ENCODE results near the gene CASK.

Gene CASK

GRCh38 chrX:41887691-41888090 lies 35.7 kb downstream of the CASK start:
- Histone ChIP-seq H3K14ac (ENCODE audit: low read length in 2 of 2) (no peak overlapping the region), H3K18ac (ENCODE audit: low read depth in 1 of 2, low read length in 2 of 2) (no peak overlapping the region), H3K27me3 (ENCODE audit: control insufficient read depth in 1 of 2, insufficient read depth in 1 of 2, low read length in 2 of 2) (no peaks in the 10 kb centered on the region), H3K4ac (ENCODE audit: low read depth in 1 of 2, low read length in 2 of 2) (no peak overlapping the region), H3K4me3 (ENCODE audit: insufficient read depth in 1 of 2, low read depth in 1 of 2, low read length in 2 of 2) (no peak overlapping the region), H2AFZ (ENCODE audit: low read depth, low read length) (no peak overlapping the region), H2BK12ac (ENCODE audit: low read length in 2 of 2) (no peak overlapping the region), H3K4me2 (ENCODE audit: low read length, poor library complexity, severe bottlenecking) (no peak overlapping the region), H4K8ac (ENCODE audit: low read length) (no peak overlapping the region), H2BK15ac (ENCODE audit: low read depth, poor library complexity, severe bottlenecking) (no peak overlapping the region), H3K36me3 (ENCODE audit: control insufficient read depth in 1 of 2, insufficient read depth in 2 of 2, low read depth in 1 of 2, low read length in 2 of 2) (no peaks in the 10 kb centered on the region), H2BK5ac (ENCODE audit: low read depth, low read length, poor library complexity, severe bottlenecking) (no peak overlapping the region), H3K23ac (ENCODE audit: low read length in 2 of 2) (no peak overlapping the region), H3K9me3 (ENCODE audit: control insufficient read depth, low read length) (no peaks in the 10 kb centered on the region), H3K9ac (ENCODE audit: low read length) (no peak overlapping the region), H3K4me1 (ENCODE audit: control insufficient read depth, insufficient read depth, low read depth, low read length) (no peaks in the 10 kb centered on the region), H2AK5ac (ENCODE audit: low read length, severe bottlenecking) (no peak overlapping the region), H3K27ac (ENCODE audit: low read length, poor library complexity, severe bottlenecking) (no peak overlapping the region), H4K91ac (ENCODE audit: low read length) (no peak overlapping the region), H3K79me1 (replicated peaks; ENCODE audit: low read length, poor library complexity, severe bottlenecking) (no peaks in the 10 kb centered on the region), H2BK120ac (ENCODE audit: low read depth, low read length) (no peak overlapping the region)
- DNase-seq, result no peak
- WGBS, result 96% methylated on average over 1 of the region's 1 CpG

- Histone ChIP-seq H3K79me1 (replicated peaks; ENCODE audit: low read length, poor library complexity, severe bottlenecking) (no peaks in the 10 kb centered on the region), H3K36me3 (ENCODE audit: control insufficient read depth in 1 of 2, insufficient read depth in 2 of 2, low read depth in 1 of 2, low read length in 2 of 2) (no peaks in the 10 kb centered on the region), H3K27me3 (ENCODE audit: control insufficient read depth in 1 of 2, insufficient read depth in 1 of 2, low read length in 2 of 2) (no peaks in the 10 kb centered on the region), H2BK120ac (ENCODE audit: low read depth, low read length) (no peak overlapping the region), H2BK12ac (ENCODE audit: low read length in 2 of 2) (no peak overlapping the region), H3K9ac (ENCODE audit: low read length) (no peak overlapping the region), H3K18ac (ENCODE audit: low read depth in 1 of 2, low read length in 2 of 2) (no peak overlapping the region), H3K4me1 (ENCODE audit: control insufficient read depth, insufficient read depth, low read depth, low read length) (no peaks in the 10 kb centered on the region), H3K14ac (ENCODE audit: low read length in 2 of 2) (no peak overlapping the region), H2AFZ (ENCODE audit: low read depth, low read length) (no peak overlapping the region), H3K4ac (ENCODE audit: low read depth in 1 of 2, low read length in 2 of 2) (no peak overlapping the region), H4K91ac (ENCODE audit: low read length) (no peak overlapping the region), H3K27ac (ENCODE audit: low read length, poor library complexity, severe bottlenecking) (no peak overlapping the region), H2BK5ac (ENCODE audit: low read depth, low read length, poor library complexity, severe bottlenecking) (no peak overlapping the region), H3K23ac (ENCODE audit: low read length in 2 of 2) (no peak overlapping the region), H2AK5ac (ENCODE audit: low read length, severe bottlenecking) (no peak overlapping the region), H3K4me3 (ENCODE audit: insufficient read depth in 1 of 2, low read depth in 1 of 2, low read length in 2 of 2) (no peak overlapping the region), H2BK15ac (ENCODE audit: low read depth, poor library complexity, severe bottlenecking) (no peak overlapping the region), H3K4me2 (ENCODE audit: low read length, poor library complexity, severe bottlenecking) (no peak overlapping the region), H3K9me3 (ENCODE audit: control insufficient read depth, low read length) (no peaks in the 10 kb centered on the region), H4K8ac (ENCODE audit: low read length) (no peak overlapping the region)
- DNase-seq, result no peak
- no CpG with 5 or more reads among the region's 1 CpG for WGBS
Measured at GRCh38 chrX:41885724-41886123, 37.6 kb downstream of the CASK start.

DNA sequence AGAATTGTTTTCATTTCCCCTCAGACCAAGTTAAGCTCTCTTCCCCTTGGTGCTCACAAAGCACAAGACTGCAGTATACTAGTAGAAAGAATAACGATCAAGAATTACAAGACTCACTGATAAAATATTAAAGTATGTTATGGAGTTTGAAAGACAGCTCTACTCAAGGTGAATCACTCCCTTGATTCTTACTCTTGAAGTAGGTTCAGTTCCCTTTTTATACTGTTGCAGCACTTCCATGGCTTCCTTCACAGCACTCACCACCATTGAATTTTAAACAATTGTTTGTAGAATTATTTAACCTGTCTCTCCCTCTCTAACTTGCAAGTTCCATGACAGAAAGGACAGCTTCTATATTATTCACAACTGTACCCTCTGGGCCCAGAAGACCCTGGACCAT lies 42.2 kb downstream of the CASK start:
- no peaks in the 10 kb centered on the region for H3K36me3 ChIP-seq (ENCODE audit: control insufficient read depth in 1 of 2, insufficient read depth in 2 of 2, low read depth in 1 of 2, low read length in 2 of 2)
- no peaks in the 10 kb centered on the region for H3K9me3 ChIP-seq (ENCODE audit: control insufficient read depth, low read length)
- no peak overlapping the region for H3K4me2 ChIP-seq (ENCODE audit: low read length, poor library complexity, severe bottlenecking)
- H2BK5ac ChIP-seq (ENCODE audit: low read depth, low read length, poor library complexity, severe bottlenecking), result no peak overlapping the region
- no peak for DNase-seq
- H2AFZ ChIP-seq (ENCODE audit: low read depth, low read length), result no peak overlapping the region
- no peak overlapping the region for H3K14ac ChIP-seq (ENCODE audit: low read length in 2 of 2)
- WGBS, result no CpG with 5 or more reads among the region's 1 CpG
- H2BK15ac ChIP-seq (ENCODE audit: low read depth, poor library complexity, severe bottlenecking), result no peak overlapping the region
- H2BK120ac ChIP-seq (ENCODE audit: low read depth, low read length), result no peak overlapping the region
- H3K4me3 ChIP-seq (ENCODE audit: insufficient read depth in 1 of 2, low read depth in 1 of 2, low read length in 2 of 2), result no peak overlapping the region
- H3K9ac ChIP-seq (ENCODE audit: low read length), result no peak overlapping the region
- no peaks in the 10 kb centered on the region for H3K79me1 ChIP-seq (replicated peaks; ENCODE audit: low read length, poor library complexity, severe bottlenecking)
- no peaks in the 10 kb centered on the region for H3K27me3 ChIP-seq (ENCODE audit: control insufficient read depth in 1 of 2, insufficient read depth in 1 of 2, low read length in 2 of 2)
- no peaks in the 10 kb centered on the region for H3K4me1 ChIP-seq (ENCODE audit: control insufficient read depth, insufficient read depth, low read depth, low read length)
- H4K91ac ChIP-seq (ENCODE audit: low read length), result no peak overlapping the region
- no peak overlapping the region for H2BK12ac ChIP-seq (ENCODE audit: low read length in 2 of 2)
- H3K27ac ChIP-seq (ENCODE audit: low read length, poor library complexity, severe bottlenecking), result no peak overlapping the region
- no peak overlapping the region for H2AK5ac ChIP-seq (ENCODE audit: low read length, severe bottlenecking)
- no peak overlapping the region for H4K8ac ChIP-seq (ENCODE audit: low read length)
- H3K4ac ChIP-seq (ENCODE audit: low read depth in 1 of 2, low read length in 2 of 2), result no peak overlapping the region
- H3K18ac ChIP-seq (ENCODE audit: low read depth in 1 of 2, low read length in 2 of 2), result no peak overlapping the region
- H3K23ac ChIP-seq (ENCODE audit: low read length in 2 of 2), result no peak overlapping the region

DNA sequence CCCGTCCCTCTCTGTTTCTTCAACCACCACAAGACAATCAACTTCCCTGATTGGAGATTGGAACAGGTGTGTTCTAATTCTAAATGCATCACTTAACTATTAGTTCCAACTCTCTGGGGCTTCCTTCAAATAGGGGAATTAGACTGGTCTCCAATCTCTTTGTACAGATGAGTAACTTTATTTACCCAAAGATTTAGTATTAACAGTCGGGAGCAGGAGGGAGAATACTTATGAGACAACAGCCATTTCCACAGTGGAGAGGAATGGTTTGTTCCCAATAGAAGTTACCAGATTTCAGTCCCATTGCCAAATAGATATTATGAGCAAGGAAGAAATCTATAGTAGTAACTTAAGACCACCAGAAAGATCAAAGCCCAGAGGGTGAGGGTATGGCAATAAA lies 46.2 kb downstream of the CASK start:
- no peaks in the 10 kb centered on the region for H3K79me1 ChIP-seq (replicated peaks; ENCODE audit: low read length, poor library complexity, severe bottlenecking)
- no peak overlapping the region for H3K4ac ChIP-seq (ENCODE audit: low read depth in 1 of 2, low read length in 2 of 2)
- no peak overlapping the region for H4K8ac ChIP-seq (ENCODE audit: low read length)
- H2BK120ac ChIP-seq (ENCODE audit: low read depth, low read length), result no peak overlapping the region
- no peak overlapping the region for H3K14ac ChIP-seq (ENCODE audit: low read length in 2 of 2)
- WGBS, result no CpG with 5 or more reads among the region's 2 CpGs
- H3K18ac ChIP-seq (ENCODE audit: low read depth in 1 of 2, low read length in 2 of 2), result no peak overlapping the region
- H2AFZ ChIP-seq (ENCODE audit: low read depth, low read length), result no peak overlapping the region
- H3K27ac ChIP-seq (ENCODE audit: low read length, poor library complexity, severe bottlenecking), result no peak overlapping the region
- H4K91ac ChIP-seq (ENCODE audit: low read length), result no peak overlapping the region
- H3K9ac ChIP-seq (ENCODE audit: low read length), result no peak overlapping the region
- H3K36me3 ChIP-seq (ENCODE audit: control insufficient read depth in 1 of 2, insufficient read depth in 2 of 2, low read depth in 1 of 2, low read length in 2 of 2), result no peaks in the 10 kb centered on the region
- H3K4me2 ChIP-seq (ENCODE audit: low read length, poor library complexity, severe bottlenecking), result no peak overlapping the region
- H3K27me3 ChIP-seq (ENCODE audit: control insufficient read depth in 1 of 2, insufficient read depth in 1 of 2, low read length in 2 of 2), result no peaks in the 10 kb centered on the region
- no peaks in the 10 kb centered on the region for H3K9me3 ChIP-seq (ENCODE audit: control insufficient read depth, low read length)
- H2BK12ac ChIP-seq (ENCODE audit: low read length in 2 of 2), result no peak overlapping the region
- no peak overlapping the region for H2AK5ac ChIP-seq (ENCODE audit: low read length, severe bottlenecking)
- no peak overlapping the region for H2BK5ac ChIP-seq (ENCODE audit: low read depth, low read length, poor library complexity, severe bottlenecking)
- no peak overlapping the region for H3K23ac ChIP-seq (ENCODE audit: low read length in 2 of 2)
- no peak overlapping the region for H3K4me3 ChIP-seq (ENCODE audit: insufficient read depth in 1 of 2, low read depth in 1 of 2, low read length in 2 of 2)
- no peak for DNase-seq
- H2BK15ac ChIP-seq (ENCODE audit: low read depth, poor library complexity, severe bottlenecking), result no peak overlapping the region
- no peaks in the 10 kb centered on the region for H3K4me1 ChIP-seq (ENCODE audit: control insufficient read depth, insufficient read depth, low read depth, low read length)

Measured in mesenchymal stem cell (in vitro differentiated cells and primary cell).